Testis (tissue), 2 donors: ENCODE measurements around the gene PLD1.

ENCODE experiments used
- POLR2A ChIP-seq: fragments of 450-650 bp; IDR thresholded peaks from one replicate; pipeline ENCODE4 v1.6.1; 2017; ENCODE audit warnings: antibody characterized with exemption, mild to moderate bottlenecking, moderate library complexity
- TF ChIP-seq, protein P1 (sequence below), 3 experiments: fragments of 450-650 bp in 2 of 3; fragments of 200-600 bp in 1 of 3; sonication (generic) in 1 of 3; IDR thresholded peaks; one replicate each; pipeline ENCODE4 v1.5.1; 2016 to 2019; ENCODE audit warnings: antibody characterized with exemption in 3 of 3, mild to moderate bottlenecking in 2 of 3, moderate library complexity in 1 of 3

DNA sequence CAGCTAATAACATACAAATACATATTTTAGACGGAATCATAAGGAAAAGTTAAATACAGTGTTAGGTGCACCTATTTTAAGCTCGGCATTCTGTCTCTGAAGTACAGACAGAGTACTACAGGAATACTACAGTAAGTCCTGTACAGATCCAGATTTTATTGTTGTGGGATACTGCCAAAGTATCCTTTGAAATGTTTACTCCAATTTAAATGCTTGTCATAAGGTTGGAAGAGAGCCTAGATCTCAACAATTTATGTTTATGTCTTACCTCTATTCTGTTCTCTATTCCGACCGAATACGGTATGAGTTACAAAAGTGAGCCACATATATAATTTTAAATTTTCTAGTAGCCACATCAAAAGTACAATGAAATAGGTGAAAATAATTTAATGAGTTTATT, 25.3 kb downstream of the PLD1 start:
- TF ChIP-seq, protein P1, sequence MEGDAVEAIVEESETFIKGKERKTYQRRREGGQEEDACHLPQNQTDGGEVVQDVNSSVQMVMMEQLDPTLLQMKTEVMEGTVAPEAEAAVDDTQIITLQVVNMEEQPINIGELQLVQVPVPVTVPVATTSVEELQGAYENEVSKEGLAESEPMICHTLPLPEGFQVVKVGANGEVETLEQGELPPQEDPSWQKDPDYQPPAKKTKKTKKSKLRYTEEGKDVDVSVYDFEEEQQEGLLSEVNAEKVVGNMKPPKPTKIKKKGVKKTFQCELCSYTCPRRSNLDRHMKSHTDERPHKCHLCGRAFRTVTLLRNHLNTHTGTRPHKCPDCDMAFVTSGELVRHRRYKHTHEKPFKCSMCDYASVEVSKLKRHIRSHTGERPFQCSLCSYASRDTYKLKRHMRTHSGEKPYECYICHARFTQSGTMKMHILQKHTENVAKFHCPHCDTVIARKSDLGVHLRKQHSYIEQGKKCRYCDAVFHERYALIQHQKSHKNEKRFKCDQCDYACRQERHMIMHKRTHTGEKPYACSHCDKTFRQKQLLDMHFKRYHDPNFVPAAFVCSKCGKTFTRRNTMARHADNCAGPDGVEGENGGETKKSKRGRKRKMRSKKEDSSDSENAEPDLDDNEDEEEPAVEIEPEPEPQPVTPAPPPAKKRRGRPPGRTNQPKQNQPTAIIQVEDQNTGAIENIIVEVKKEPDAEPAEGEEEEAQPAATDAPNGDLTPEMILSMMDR (IDR thresholded peaks at IDR 0.05) = no peak
- TF ChIP-seq POLR2A = no peak
